GM23338 (cell line): Measurements from ENCODE around the gene RNF31. TPM values are rescaled to one million over a fixed set of nuclear protein-coding genes. Genes with fewer than 3 reads are reported as not detected.

Experiments
- CREB1 ChIP-seq: fragments of 250-450 bp; sonication (Bioruptor Pico); IDR thresholded peaks from 2 replicates; pipeline ENCODE4 v1.5.0; 2020; ENCODE audit warnings: low read depth, mild to moderate bottlenecking, moderate library complexity
- CTCF ChIP-seq, 2 experiments: fragments of 200-600 bp in 1 of 2; sonication (generic) in 1 of 2; conservative IDR thresholded peaks; 2 replicates each; pipeline versions ENCODE4 v1.5.1 to v1.6.1; 2016 to 2017; ENCODE audit warnings: antibody characterized with exemption in 2 of 2, low read depth in 2 of 2, mild to moderate bottlenecking in 2 of 2, moderate library complexity in 1 of 2
- ETS1 ChIP-seq: IDR thresholded peaks from 2 replicates; pipeline ENCODE4 v1.6.1; 2016; ENCODE audit warnings: antibody characterized with exemption
- EZH2 ChIP-seq: fragments of 200-600 bp; sonication (generic); IDR thresholded peaks from one replicate; pipeline ENCODE4 v1.8.0; 2017; ENCODE audit warnings: antibody characterized with exemption, mild to moderate bottlenecking, low read depth; ENCODE audit not compliant: unreplicated experiment
- EZH2phosphoT487 ChIP-seq: fragments of 200-600 bp; sonication (generic); IDR thresholded peaks from one replicate; pipeline ENCODE4 v1.8.1; 2018; ENCODE audit warnings: antibody characterized with exemption; ENCODE audit not compliant: unreplicated experiment
- JUNB ChIP-seq: IDR thresholded peaks from one replicate; pipeline ENCODE4 v1.6.1; 2016; ENCODE audit warnings: antibody characterized with exemption; ENCODE audit not compliant: unreplicated experiment
- POLR2AphosphoS5 ChIP-seq: IDR thresholded peaks from 2 replicates; pipeline ENCODE4 v1.6.1; 2016; ENCODE audit warnings: antibody characterized with exemption, low read depth
- REST ChIP-seq: IDR thresholded peaks from one replicate; pipeline ENCODE4 v1.6.1; 2018; ENCODE audit warnings: antibody characterized with exemption; ENCODE audit not compliant: unreplicated experiment
- STAT1 ChIP-seq: IDR thresholded peaks from one replicate; pipeline ENCODE4 v1.6.1; 2016; ENCODE audit warnings: antibody characterized with exemption; ENCODE audit not compliant: unreplicated experiment
- ZNF114 ChIP-seq: fragments of 250-450 bp; sonication (Bioruptor Pico); IDR thresholded peaks from 2 replicates; pipeline ENCODE4 v1.5.0; 2020; ENCODE audit warnings: mild to moderate bottlenecking, moderate library complexity
- ZNF462 ChIP-seq: fragments of 250-450 bp; sonication (Bioruptor Pico); IDR thresholded peaks from 2 replicates; pipeline ENCODE4 v1.5.0; 2020; ENCODE audit warnings: mild to moderate bottlenecking, moderate library complexity
- polyA plus RNA-seq: library from polyadenylated mRNA; unstranded; fragments of >200 nt; fragmentation: Nextera tagmentation; extraction: Ambion mirVana; gene quantifications from 2 replicates; pipeline ENCODE4 v1.2.1, GENCODE V29; 2016
- total RNA-seq: library from RNA; depleted of rRNA; stranded (reverse); fragments of >200 nt; shearing (Covaris generic); gene quantifications from 2 replicates; pipeline ENCODE4 v1.2.3, GENCODE V29; 2014

RNF31 gene
- total and polyA plus RNA-seq, 2 experiments from 2014 or later = 54.8 to 87.4 TPM

- no peak for TF ChIP-seq ZNF462 (CRISPR knock-in tag)
- no peak for TF ChIP-seq ZNF114 (CRISPR knock-in tag)
- no peak for TF ChIP-seq STAT1
- no peak for TF ChIP-seq CTCF (conservative IDR thresholded peaks at IDR 0.05; ENCODE audit: low read depth in 2 of 2)
- no peak for TF ChIP-seq EZH2
- TF ChIP-seq EZH2phosphoT487 = no peak
- TF ChIP-seq POLR2AphosphoS5 = no peak; the same call in none of the 2 replicates
- TF ChIP-seq JUNB = peak; percentile 90
- no peak for TF ChIP-seq REST
- peak; percentile 62 for TF ChIP-seq CREB1 (CRISPR knock-in tag)
- TF ChIP-seq ETS1 = no peak; the same call in 1 of the 2 replicates
These were observed 33.3 kb upstream of the RNF31 start (continued) for GRCh38 chr14:24113801-24114531.
